ENCODE results near the gene DRAP1.

The DRAP1 gene

DNA sequence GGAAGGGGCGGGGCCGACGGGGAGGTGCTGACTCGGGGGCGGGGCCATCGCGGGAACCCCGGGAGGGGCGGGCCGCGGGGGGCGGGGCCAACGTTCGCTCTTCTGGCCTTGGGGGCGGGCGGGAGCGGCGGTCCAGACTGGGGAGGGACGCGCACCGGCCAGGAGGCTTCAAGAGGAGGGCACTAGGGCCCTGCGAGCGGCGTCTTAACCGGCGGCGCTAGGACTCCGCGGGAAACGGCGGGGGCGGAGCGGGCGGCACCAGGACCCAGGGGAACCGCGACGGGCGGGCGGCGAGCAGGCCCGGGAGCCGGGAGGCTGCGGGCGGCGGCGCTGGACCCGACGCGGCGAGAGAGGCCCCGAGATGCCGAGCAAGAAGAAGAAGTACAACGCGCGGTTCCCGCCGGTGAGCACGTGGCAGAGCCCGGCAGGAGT is at the start of gene DRAP1:
TSS of gene DRAP1 (plus strand) at position 286 of the 432 bp plus-strand sequence. CDS start at position 362, 76 bp downstream.
- peak; percentile 98 for DNase-seq

GRCh38 chr11:65869643-65870306 is 49.5 kb upstream of the DRAP1 start:
- DNase-seq: no peak

- no peak for DNase-seq
Observed at GRCh38 chr11:65870307-65870658, 48.9 kb upstream of the DRAP1 start.

DNA sequence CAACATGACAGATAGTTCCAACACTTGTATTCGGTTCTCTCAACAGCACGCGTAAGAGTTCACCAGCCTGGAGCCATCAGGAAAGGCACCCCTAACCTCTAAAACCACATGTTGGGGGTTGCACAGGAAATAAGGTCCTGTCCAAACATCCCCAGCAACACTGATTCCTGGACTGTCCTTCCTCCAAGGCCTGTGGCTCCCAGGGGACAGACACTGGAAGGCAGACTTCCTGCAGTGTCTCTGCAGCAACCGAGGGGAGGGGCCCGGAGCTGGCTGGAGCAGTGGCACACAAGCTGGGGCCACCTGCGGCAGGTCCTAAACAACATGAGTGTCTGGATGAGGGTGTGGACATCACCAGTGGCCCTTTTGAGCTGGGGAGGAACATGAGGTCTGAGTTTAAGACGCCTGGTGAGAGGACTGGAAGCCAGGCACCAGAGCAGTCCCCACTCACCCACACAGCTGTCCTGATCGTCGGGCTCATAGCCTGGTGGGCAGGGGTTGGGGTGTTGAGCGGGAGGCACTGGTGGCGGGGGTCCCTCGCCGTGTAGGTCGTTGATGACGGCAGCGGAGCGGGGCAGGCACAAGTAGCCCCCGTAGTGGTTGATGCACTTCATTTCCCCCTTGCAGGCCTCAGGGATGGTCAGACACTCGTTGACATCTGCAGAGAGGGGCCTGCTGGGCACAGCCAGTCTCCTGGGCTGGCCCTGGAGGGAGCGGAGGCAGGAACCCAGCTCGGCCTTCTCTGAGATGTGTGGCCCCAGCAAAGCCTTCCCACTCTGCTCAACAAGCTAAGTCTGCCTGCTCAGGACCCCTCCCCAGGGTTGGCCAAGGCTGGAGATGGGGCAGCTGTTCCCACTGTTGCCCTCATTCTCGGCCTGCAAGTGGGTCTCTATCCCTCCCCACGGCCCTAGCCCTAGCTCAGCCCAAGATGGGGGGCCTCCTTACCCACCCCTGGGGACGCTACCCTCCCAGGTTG is 48.2 kb upstream of the DRAP1 start:
- no peak for DNase-seq

GRCh38 chr11:65871811-65872548 is 47.2 kb upstream of the DRAP1 start:
- no peak for DNase-seq

GRCh38 chr11:65872586-65873317 is 46.5 kb upstream of the DRAP1 start, which contains the start of gene EFEMP2:
TSS of gene EFEMP2 (minus strand) at chr11:65872800. CDS start at chr11:65872354, 446 bp downstream.
- DNase-seq: no peak

- DNase-seq: peak; percentile 91
Observed at GRCh38 chr11:65873318-65874156, 45.7 kb upstream of the DRAP1 start.

DNA sequence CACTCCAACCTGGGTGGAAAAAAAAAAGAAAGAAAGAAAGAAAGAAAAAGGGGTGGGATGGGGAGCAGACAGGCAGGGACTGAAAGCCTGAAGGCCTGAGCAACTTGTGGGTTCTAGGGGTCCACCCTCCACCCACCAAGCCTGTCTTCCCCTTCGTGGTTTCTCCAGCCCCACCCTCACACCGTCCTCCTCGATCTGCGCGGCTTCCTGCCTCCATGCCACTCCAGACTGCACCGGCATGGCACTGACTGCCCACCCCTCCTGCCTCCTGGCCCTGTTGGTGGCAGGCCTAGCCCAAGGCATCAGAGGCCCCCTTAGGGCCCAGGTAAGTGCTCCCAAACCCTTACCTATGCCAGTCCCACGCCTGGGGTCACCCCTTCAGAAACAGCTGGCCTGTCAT is 39.6 kb upstream of the DRAP1 start, which contains the start of gene CTSW:
TSS of gene CTSW (plus strand) at position 221 of the 400 bp plus-strand sequence. CDS start at position 239, 18 bp downstream.
- DNase-seq: no peak

GRCh38 chr11:65880027-65880426 is 39.2 kb upstream of the DRAP1 start:
- no peak for DNase-seq

- no peak for DNase-seq
Observed at GRCh38 chr11:65880844-65881421, 38.3 kb upstream of the DRAP1 start.

- DNase-seq: no peak
Observed at GRCh38 chr11:65882120-65883057, 36.8 kb upstream of the DRAP1 start.

GRCh38 chr11:65883058-65883761 is 36.0 kb upstream of the DRAP1 start:
- no peak for DNase-seq

GRCh38 chr11:65883786-65884715 is 35.2 kb upstream of the DRAP1 start:
- no peak for DNase-seq

- DNase-seq: peak; percentile 66
Observed at GRCh38 chr11:65884716-65885092, 34.5 kb upstream of the DRAP1 start.

- no peak for DNase-seq
Observed at GRCh38 chr11:65885231-65885630, 34.0 kb upstream of the DRAP1 start.

GRCh38 chr11:65885808-65886536 is 33.3 kb upstream of the DRAP1 start:
- DNase-seq: no peak
